Stimulated activated CD4-positive, alpha-beta T cell treated with anti-CD3 and anti-CD28 coated beads, Interleukin-15, amount 100 ng/mL, for 48 hours (primary cell): ENCODE results near the gene TEAD1.
"Not testable (repeated sequence)": the region's sequence is repeated elsewhere in the genome, so short reads cannot be mapped to it uniquely, and the experiment has no call there.

ENCODE experiments used
- DNase-seq, 2 donors: peaks; one replicate each; pipeline ENCODE4 v3.0.0-alpha.2; 2020; ENCODE audit warnings: low read depth in 2 of 2

Gene TEAD1

DNA sequence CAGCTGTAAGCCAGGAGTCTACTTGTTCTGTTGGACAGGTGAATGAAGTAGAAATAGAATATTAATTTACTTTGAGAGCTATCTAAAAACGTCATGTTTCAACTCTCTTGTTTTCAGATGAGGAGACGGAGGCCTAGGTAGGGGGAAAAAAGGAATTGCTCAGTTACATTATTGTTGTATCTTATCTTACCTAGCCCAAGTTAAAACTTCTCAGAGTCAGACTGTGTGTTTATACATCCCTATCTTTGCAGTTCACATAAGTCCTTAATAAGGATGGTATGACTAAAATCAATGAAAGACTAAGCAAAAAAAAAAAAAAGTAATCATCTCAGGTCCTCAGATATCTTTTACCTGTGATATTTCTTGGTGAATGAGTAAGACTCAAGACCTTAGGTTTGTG, 62.8 kb downstream of the TEAD1 start:
- no peak for DNase-seq

DNA sequence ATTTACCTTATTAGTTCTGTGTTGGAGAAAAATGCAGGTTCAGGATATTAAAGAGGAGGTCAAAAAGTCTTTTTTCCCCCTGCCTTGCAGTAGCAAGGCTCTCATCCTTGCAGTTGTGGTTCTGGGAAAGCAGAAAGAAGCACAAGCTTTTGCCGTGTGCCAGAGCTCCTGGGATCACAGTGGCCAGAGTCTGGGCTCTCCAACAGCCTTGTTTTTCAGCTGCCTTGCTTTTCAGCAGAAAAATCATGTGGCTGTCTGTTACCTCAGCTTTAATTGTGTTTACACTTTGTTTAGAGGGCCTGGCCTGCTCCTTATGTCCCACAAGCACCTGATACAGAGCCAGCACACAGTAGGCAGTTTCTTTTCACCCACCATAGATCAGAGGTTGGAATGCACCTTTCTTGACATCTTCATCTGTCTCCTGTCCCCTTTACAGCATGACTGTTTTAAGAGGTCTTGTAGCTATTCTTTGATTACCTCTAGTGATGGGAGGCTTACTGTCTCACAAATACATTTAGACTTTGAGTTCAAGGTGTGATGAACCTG, 67.5 kb downstream of the TEAD1 start:
- DNase-seq, result no peak

DNA sequence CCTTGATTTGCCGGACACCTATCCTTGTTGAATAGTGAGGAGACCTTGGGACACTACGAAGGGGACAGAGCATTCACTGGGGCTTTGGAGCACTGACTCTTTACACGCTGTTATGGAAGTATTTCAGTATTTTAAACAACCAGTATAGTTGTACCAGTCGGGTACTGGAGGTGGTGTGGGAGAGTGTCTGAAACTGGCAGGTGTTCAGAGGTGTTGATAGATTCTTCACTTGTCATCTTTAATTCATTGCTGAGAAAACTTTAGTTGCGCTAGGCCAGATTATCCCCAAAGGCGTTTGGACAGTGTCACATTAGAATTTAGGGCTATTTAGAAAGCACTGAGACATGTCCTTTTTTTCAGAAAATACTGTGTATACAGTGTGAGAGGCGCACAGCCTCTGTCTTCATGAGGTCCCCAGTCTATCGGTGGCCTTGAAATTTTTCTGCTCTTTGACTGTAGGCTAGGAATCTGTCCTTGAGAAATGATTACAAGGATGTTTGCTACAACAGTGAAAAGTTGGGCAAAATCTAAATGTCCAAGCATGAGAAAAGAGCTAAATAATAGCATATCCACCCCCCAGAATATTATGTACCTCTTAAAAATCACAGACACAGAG, 69.7 kb downstream of the TEAD1 start:
- DNase-seq, result no peak

DNA sequence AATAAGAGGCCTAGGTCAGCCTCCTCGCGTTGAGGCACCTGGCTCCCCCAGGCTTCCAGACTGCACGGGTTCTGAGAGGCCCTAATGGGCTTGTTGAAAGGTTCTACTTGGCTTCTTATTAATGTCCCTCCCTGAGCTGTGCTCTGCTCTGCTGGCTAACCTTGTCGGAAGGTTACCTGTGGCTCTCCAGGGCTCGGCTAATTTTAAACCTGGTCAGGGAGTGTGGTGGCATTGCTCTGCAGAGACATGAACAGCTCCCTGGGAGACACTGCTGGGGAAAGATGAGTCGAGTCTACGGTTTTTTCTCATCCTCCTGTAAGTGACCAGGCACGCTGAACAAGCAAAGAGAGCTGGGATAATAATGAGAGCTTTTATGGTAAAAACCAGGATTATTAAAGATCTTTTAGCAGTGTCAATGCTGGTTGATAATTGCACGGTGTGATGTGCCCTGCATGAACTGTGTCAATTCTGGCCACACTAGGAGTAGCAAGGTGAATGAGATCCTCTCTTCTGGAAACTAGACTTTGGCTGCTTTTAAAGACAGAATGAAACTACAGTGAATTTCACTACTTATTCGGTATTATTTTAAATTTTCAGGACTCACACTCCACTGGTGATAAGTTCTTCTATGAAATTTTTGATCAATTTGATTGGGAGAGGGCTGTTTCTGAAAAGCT, 70.7 kb downstream of the TEAD1 start:
- DNase-seq, result no peak

DNA sequence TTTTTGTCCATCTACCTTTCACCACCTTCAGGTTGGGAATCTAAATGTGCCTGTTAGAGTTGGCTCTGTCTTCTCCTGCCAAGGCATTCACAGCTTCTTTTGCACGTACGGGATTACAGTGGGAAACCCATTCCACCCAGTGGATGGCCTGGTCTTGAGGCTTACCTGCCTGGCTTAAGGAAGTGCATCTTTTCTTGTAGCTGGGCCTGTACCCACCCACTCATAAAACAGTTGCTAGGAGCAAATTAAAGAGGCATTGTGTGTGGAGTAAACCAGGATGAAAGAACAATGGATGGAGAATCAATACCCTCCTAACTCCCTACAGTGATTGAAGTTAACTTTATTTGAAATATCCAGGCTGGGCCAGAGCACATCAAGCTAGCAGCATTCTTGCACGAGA, 71.6 kb downstream of the TEAD1 start:
- no peak for DNase-seq

DNA sequence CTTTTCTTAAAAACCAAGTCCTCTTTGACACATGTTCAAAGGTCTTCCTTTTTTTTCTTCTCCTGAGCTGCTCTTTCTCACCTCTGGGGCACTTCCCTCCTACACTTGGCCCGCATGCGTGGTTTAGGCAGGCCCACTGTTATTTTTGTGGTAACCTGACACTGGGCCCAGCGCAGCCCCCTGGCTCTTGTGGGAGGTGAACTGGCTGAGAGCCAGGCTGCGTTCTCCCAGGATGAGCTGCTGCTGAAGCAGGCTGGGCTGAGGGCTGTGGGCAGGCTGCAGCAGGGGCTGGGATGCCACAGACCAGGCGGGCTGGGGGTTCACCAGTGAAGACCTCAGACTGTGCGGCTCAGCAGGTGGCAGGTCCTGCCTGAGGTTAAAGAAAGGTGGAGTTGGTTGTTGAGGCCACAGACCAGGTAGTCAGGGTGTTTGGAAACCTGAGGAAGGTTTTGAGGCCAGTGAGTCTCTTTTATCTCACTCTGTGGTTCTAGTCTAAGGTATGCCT, 72.4 kb downstream of the TEAD1 start:
- no peak for DNase-seq

DNA sequence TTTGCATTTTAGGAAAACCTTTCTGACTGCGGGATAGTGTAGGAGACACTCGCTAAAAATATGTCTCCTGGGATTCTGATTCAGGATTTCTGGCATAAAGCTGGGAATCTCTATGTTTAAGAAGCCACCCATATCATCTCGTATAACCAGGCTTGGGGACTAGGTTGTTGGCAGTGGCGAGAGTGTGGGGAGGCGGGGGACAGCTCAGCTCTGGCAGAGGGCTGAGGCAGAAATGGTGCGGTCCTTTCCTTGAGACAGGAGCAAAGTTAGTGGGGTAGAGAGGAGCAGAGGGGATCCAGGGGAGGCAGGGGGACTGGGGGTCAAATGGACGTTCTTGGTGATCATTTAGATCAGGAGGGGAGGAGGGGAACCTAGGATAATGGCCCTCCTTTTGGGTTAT, 74.3 kb downstream of the TEAD1 start:
- no peak for DNase-seq

DNA sequence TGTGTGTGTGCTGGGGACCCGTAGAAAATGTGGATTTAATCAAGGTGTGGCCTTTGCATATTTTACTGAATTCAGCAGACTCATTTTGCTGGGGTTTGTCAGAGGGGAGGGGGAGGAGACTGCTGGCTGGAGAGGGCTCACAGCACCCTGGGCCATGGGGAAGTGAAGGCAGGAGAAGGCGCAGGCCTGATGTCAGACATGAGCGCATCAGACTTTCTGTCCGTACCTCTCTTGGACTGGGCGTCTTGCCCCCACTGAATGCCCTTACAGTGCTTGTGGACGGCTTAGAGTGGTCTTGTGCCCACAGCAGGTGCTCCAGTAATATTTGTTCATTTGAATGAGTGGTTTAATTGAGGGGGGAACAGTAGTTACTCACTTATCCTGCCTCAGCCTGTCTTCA, 75.2 kb downstream of the TEAD1 start:
- DNase-seq, result no peak

DNA sequence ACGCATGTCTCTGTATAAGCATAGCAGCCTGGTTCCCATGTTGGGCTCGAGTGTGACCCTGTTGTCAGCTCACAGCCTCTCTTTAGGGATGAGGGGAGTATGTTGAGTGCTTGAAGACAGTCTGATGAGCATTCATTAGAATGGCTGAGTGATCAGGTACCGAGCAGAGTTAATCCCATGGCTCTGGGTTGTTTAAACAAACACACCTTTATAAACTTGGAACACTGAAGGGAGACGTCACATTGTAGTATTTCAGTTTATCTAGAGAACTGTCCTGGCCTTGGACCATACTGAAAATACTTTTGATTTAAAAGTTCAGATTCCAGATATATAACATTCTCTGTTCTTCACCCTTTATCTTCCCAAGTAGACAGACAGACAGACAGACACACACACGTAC, 76.0 kb downstream of the TEAD1 start:
- DNase-seq, result no peak

DNA sequence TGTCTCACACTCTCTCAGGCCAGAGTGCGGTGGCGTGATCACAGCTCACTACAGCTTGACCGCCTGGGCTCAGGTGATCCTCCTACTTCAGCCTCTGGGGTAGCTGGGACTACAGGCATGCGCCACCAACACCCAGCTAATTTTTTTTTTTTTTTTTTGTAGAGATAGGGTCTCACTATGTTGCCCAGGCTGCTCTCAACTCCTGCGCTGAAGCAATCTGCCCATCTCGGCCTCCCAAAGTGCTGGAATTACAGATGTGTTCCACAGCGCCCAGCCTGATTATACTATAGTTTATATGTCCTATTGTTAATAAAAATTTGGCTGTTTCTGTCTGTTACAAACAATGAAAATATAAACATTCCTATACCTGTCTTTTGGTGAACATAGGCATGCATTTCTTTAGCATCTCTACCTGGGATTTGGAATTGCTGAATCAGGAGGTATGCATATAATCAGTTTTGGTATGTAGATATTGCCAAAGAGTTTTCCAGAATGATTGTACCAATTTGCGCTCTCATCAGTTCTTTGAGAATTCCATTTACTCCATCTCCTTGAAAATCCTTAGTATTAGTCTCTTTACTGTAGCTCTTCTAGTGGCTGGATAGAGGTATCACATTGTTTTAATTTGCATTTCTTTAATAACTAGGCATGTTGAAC, 78.8 kb downstream of the TEAD1 start:
- DNase-seq, result no peak

DNA sequence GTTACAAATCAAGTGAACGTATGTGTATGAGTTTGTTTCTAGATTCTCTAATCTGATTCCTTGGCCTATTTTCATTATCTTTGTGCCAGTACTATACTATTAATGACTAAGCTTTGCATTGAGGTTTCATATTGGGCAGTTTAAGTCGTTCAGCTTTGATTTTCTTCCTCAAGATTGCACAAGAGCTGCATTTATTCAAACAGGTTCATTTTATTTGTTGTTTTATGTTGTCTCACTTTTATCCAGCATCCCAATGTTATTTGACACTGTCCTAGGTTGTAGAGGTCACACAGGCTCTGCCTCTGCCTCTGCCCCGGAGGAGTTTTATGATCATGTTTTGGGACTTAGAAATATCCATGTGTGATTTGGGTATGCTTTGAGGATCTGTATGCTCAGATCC, 79.8 kb downstream of the TEAD1 start:
- no peak for DNase-seq

DNA sequence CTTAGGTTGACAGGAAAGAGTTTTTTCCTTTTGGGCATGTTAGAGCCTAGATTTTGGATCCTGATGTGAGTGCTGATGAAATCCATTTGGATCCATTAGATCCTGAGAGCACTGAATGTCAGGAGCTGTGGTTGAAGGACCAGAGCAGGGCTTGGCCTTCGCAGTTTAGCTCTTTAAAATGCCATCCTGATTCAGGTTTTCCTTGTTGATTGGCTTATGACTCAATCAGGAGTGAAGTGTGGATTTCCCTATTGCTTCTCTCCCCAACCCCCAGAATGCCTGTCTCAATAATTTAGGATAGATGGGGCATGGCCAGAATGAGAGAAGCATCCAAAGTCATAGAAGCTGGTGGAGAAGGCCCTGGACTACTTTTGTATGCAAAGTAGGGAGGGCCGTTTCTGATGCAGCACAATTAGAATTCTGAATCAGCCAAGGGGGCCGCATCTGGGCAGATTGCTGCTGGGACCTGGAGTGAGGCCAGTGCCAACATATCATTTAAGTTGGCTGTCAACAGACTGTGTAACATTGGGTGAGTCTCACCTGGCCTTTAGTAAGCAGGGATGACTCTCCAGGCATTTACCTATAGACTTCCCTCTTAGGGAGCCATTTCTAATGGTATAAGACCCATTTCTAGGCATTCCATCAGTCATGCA, 80.5 kb downstream of the TEAD1 start:
- no peak for DNase-seq

DNA sequence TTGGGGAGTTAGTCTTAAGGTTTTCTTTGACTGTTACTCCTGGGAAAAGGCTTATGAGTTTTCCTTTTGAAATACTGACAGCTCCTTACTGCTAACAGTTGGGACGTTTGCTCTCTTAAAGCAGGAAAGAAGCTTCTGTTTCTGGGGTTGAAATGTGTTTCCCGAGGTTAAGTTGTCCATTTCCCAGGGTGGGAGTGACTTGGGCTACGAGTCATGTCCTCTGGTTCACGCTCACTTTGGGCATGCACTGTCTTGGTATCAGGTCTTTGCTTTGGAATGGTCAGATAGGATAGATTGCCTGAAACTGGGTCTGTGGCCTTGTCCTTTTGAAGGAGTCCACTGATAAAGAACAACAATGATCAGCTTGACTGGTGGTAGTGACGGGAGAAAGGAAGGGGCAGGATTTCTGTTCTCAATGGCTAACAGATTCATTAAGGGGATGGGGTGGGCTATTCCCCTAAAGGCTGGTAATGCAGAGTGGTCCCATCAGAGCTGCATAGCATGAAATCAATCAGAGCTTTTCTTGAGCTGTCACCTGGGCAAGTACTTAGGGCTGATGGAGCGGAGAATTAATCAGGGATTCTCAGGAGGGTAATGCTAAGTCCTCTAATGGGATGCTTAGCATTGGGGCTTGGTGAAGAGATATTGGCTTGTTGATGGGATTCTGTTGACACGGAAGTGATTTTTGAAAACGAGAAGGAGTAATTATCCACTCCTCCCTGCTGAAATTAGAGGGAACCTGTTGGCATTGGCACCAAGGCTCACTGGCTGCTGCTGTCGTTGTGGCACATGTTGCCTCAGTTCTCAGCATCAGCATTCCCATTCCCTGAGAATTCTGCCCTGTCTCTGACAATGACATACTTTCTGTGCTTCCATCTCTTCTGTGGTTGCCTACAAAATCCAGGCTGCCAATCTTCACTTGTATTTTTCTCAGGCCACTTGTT, 81.6 kb downstream of the TEAD1 start:
- DNase-seq, result no peak

DNA sequence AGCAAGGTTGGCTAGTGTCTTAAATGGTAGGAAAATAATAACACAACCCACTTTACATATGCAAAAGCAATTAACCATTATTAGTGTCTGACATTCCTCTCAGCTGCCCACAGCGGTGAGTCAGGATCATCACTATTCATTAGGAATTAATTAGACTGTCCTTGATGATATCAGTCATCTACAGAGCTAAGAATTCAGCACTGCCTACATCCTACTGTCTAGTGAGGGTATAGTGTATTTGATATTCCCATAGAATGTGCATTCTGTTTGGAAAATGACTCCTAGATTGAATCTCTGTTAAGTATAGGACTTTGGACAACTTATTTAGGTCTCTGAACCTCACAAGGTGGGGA, 82.2 kb downstream of the TEAD1 start:
- DNase-seq, result no peak

DNA sequence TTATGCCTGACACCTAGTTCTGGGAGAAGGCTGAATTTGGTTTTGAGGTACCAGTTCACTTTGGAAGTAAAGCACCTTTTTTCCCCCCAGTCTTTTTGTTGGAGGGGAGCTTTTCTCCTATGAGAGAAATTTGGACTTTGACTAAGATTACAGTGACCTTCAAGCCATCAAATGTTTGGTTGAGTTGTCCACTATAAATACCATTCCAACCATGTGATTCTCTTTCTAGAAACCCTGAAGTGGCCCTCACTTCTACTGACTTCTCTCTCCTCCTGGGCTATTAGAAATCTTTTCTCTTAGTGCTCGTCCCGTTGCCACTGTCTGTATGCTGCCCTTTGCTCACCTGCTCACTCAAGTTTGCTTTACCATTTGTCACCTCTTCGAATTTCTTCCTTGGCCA, 82.6 kb downstream of the TEAD1 start:
- no peak for DNase-seq

DNA sequence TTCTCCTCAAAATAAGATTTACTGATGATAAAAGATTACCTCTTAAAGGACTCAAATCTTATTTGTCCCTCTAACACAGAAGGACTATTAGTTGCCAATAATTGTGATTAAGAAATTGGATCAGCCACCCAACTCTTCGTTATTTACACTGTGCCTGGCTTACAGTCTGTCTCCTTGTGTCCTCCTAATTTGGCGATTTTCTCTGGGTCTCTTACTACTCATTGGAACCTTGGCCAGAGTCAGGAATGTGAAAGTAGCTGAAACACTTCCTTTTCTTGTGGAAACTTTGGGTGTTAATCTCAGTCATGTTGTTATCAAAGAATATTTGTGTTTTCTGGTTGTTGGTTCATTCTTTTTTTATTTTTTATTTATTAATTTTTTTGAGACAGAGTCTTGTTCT, 83.2 kb downstream of the TEAD1 start:
- no peak for DNase-seq

DNA sequence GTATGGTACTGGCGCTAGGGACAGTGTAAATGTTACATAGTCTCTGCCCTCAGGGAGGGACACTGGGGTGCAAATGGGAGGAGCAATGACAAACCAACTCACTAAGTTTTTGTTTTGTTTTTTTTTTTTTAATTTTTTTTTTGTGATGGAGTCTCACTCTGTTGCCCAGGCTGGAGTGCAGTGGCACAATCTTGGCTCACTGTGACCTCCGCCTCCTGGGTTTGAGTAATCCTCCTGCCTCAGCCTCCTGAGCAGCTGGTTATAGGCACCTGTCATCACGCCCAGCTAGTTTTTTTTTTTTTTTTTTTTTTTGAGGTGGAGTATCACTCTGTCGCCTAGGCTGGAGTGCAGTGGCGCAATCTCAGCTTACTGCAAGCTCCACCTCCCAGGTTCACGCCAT, 83.9 kb downstream of the TEAD1 start:
- DNase-seq, result not testable (repeated sequence)

DNA sequence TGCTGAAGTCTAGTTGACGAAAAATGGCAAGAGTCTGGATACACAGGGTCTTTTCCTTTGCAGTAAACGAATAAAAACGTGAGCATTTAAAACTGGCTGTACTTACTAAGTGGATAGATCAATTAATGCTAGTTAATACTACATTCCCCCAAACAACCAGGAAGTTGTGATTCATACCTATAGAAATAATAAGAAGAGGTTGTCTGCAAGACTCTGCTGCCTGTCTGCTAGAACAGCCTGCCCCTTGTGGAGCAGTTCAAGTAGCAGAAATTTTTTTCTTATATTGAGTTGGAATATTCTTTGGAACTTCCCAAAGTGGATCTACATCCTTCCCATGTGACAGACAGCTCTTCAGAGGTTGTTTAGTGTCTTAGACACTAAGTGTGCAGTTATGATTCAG, 86.8 kb downstream of the TEAD1 start:
- no peak for DNase-seq

DNA sequence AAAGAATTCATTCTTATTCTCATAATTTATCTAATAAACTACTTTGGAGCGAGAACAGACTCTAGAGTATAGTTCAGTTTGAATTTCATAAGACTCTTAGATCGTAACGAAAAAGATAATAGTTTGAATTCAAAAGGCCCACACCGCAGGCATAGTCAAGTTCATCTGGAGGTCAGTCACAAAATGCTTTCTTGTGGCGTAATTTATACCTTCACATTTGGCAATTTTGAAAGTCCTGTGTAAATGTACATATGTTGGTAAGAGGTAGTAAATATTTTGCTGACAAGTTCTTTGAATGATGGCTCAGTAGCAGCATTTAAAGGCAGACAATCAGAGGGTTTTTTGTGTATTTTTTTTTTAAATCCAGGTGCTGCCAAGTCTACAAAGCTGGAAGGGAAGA, 88.1 kb downstream of the TEAD1 start:
- DNase-seq, result no peak

DNA sequence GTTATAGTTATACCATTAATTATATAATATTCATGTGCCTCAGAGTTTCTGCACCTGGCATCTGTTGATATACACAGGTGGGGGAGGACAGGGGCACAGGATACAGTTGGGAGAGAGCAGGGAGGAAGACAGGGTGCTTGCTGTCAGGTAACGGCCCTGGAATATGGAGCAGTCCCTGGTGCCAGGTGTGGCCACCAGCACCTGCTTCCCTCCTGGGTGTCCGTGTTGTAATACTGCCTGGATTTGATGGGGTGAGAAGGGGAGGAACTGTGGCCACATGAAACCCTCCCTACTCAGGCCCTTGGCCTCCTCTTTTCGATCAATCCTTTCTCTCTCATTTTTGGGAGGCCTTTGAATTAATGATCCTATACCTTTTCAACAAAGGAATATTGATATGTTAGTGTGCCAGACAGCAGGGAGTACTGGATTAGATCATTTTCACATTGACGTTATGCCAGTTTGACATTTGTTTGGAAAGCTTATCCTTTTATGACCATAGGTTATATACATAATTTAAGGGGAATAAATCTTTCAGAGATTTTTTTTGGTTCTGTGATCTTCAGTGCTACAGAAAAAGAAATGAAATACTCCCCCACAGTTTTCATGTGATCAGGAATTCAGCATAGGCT, 88.6 kb downstream of the TEAD1 start:
- DNase-seq, result no peak
